Calu3 (cell line): ENCODE data around the gene LAMTOR2. TPM values are rescaled to one million over a fixed set of nuclear protein-coding genes. Genes with fewer than 3 reads are reported as not detected.

Experiments
- BruUV-seq: library from RNA; stranded (reverse); fragments of 400-500 nt; replicated peaks from 2 replicates; lab custom pipeline; 2021; lab: Mats Ljungman, UMichigan
- CTCF ChIA-PET: fragments of 300-600 bp; sonication (Branson Sonifier 250); formaldehyde crosslinking; loops from one replicate; lab custom pipeline; 2022; ENCODE audit warnings: antibody characterized with exemption; lab: Charles Lee
- DNase-seq: peaks from one replicate; pipeline ENCODE4 v3.0.0; 2022
- H3K27ac Mint-ChIP-seq: one replicate; pipeline ENCODE4 v1.8.0; 2022; ENCODE audit warnings: mixed read lengths; ENCODE audit not compliant: unreplicated experiment
- H3K27me3 Mint-ChIP-seq: one replicate; pipeline ENCODE4 v1.8.0; 2022; ENCODE audit warnings: mixed read lengths; ENCODE audit not compliant: unreplicated experiment
- H3K36me3 Mint-ChIP-seq: one replicate; pipeline ENCODE4 v1.8.0; 2022; ENCODE audit warnings: mild to moderate bottlenecking, moderate library complexity, mixed read lengths; ENCODE audit not compliant: insufficient read depth, unreplicated experiment
- H3K4me1 Mint-ChIP-seq: one replicate; pipeline ENCODE4 v1.8.0; 2022; ENCODE audit warnings: mild to moderate bottlenecking, low read depth, mixed read lengths; ENCODE audit not compliant: unreplicated experiment
- H3K4me3 Mint-ChIP-seq: one replicate; pipeline ENCODE4 v1.8.0; 2022; ENCODE audit warnings: mild to moderate bottlenecking, low read depth, moderate library complexity, mixed read lengths; ENCODE audit not compliant: unreplicated experiment
- H3K9me3 Mint-ChIP-seq: one replicate; pipeline ENCODE4 v1.8.0; 2022; ENCODE audit warnings: low read depth, mixed read lengths; ENCODE audit not compliant: unreplicated experiment
- CTCF ChIP-seq: fragments of 200-600 bp; IDR thresholded peaks from one replicate; pipeline ENCODE4 v1.8.0; 2022; ENCODE audit warnings: antibody characterized with exemption; ENCODE audit not compliant: unreplicated experiment
- intact Hi-C: fragments of 100-400 bp; cut with micrococcal nuclease; formaldehyde crosslinking; loops from one replicate; pipeline ENCODE4 v1.10.0; 2022; ENCODE audit not compliant: unreplicated experiment
- total RNA-seq: library from RNA; stranded (reverse); gene quantifications from 2 replicates; pipeline ENCODE4 v1.2.3, GENCODE V29; 2022

Gene LAMTOR2
- total RNA-seq, 1 experiment from 2014 or later = 69.8 TPM

GRCh38 chr1:156073110-156073687, 18.6 kb downstream of the LAMTOR2 start:
- CTCF ChIA-PET = interaction anchor here (0.6 to 0.7 kb wide), 2 partner anchors 8 to 110 kb away, joined by 3 read pairs; no protein-coding TSS in a partner anchor
- Mint-ChIP-seq H3K4me3 (no peak overlapping the region), H3K4me1 (no peaks in the 10 kb centered on the region), H3K9me3 (no peaks in the 10 kb centered on the region), H3K36me3 (peaks cover 22% of the 10 kb centered on the region), H3K27me3 (no peaks in the 10 kb centered on the region), H3K27ac (no peak overlapping the region)
- DNase-seq = no peak
- intact Hi-C loops = no loop called here
- no peak for TF ChIP-seq CTCF
- no TSS peak for BruUV-seq

- Mint-ChIP-seq H3K4me1 (no peaks in the 10 kb centered on the region), H3K9me3 (no peaks in the 10 kb centered on the region), H3K36me3 (peaks cover 16% of the 10 kb centered on the region), H3K27me3 (no peaks in the 10 kb centered on the region), H3K27ac (no peak overlapping the region), H3K4me3 (no peak overlapping the region)
- CTCF ChIA-PET = interaction anchor here (0.7 kb wide), 1 partner anchor 9 kb away, joined by 3 read pairs; no protein-coding TSS in a partner anchor
- BruUV-seq = no TSS peak
- TF ChIP-seq CTCF = no peak
- intact Hi-C loops = no loop called here
- no peak for DNase-seq
These were observed 19.2 kb downstream of the LAMTOR2 start for GRCh38 chr1:156073740-156074139.

- H3K4me3 Mint-ChIP-seq = no peak overlapping the region
- no peaks in the 10 kb centered on the region for H3K4me1 Mint-ChIP-seq
- no peak for DNase-seq
- intact Hi-C loops = no loop called here
- H3K27ac Mint-ChIP-seq = no peak overlapping the region
- no peaks in the 10 kb centered on the region for H3K27me3 Mint-ChIP-seq
- TF ChIP-seq CTCF = no peak
- H3K9me3 Mint-ChIP-seq = no peaks in the 10 kb centered on the region
- BruUV-seq = no TSS peak
- peaks cover 15% of the 10 kb centered on the region for H3K36me3 Mint-ChIP-seq
- CTCF ChIA-PET = interaction anchor here (1.4 kb wide), 1 partner anchor 8 kb away, joined by 3 read pairs; no protein-coding TSS in a partner anchor
These were observed 20.1 kb downstream of the LAMTOR2 start for GRCh38 chr1:156074661-156075060.

- Mint-ChIP-seq H3K4me3 (no peak overlapping the region), H3K4me1 (no peaks in the 10 kb centered on the region), H3K27me3 (no peaks in the 10 kb centered on the region), H3K36me3 (peaks cover 14% of the 10 kb centered on the region), H3K27ac (no peak overlapping the region), H3K9me3 (no peaks in the 10 kb centered on the region)
- BruUV-seq = no TSS peak
- DNase-seq = no peak
- intact Hi-C loops = no loop called here
- CTCF ChIA-PET = interaction anchor here (1.4 kb wide), 1 partner anchor 9 kb away, joined by 3 read pairs; no protein-coding TSS in a partner anchor
- TF ChIP-seq CTCF = no peak
These were observed 20.6 kb downstream of the LAMTOR2 start for GRCh38 chr1:156075162-156075561.
